Measurements from ENCODE around the gene GATD1.

GRCh38 chr11:801097-801780 lies 24.0 kb upstream of the GATD1 start:
- TF ChIP-seq CTCF (IDR thresholded peaks at IDR 0.05; ENCODE audit: poor library complexity, severe bottlenecking) = no peak
- TF ChIP-seq POLR2AphosphoS5 (IDR thresholded peaks at IDR 0.05) = no peak
- no peak for TF ChIP-seq EZH2 (IDR thresholded peaks at IDR 0.05; ENCODE audit: borderline replicate concordance, insufficient read depth, low read length, poor library complexity, severe bottlenecking)
- TF ChIP-seq EP300 (conservative IDR thresholded peaks at IDR 0.05; ENCODE audit: poor library complexity, severe bottlenecking) = no peak
- no peak for TF ChIP-seq TAF1 (IDR thresholded peaks at IDR 0.05; ENCODE audit: low read depth)
- no peak for TF ChIP-seq RAD21 (conservative IDR thresholded peaks at IDR 0.05)

Data from neural cell (in vitro differentiated cells).